T-helper 2 cell treated with Interferon-gamma antibody and Interleukin-4, amounts not matched to agents 100 ng/mL and 5 ng/mL, for 36 hours (primary cell): ENCODE results near the gene TMEM9. TPM values are rescaled to one million over a fixed set of nuclear protein-coding genes. Genes with fewer than 3 reads are reported as not detected.

Experiments used
- intact Hi-C: fragments of 100-400 bp; cut with micrococcal nuclease; formaldehyde crosslinking; loops from one replicate; pipeline ENCODE4 v1.15.1; 2023
- total RNA-seq: library from RNA; stranded (reverse); gene quantifications from 2 replicates; pipeline ENCODE4 v1.2.3, GENCODE V29; 2022

Gene TMEM9
- total RNA-seq, 1 donor from 2014 or later, result 16.4 TPM

- intact Hi-C loops, result no loop called here
These were observed 25.8 kb downstream of the TMEM9 start for GRCh38 chr1:201128476-201128875.

- intact Hi-C loops, result no loop called here
These were observed 26.4 kb downstream of the TMEM9 start for GRCh38 chr1:201127755-201128455.

GRCh38 chr1:201126832-201127754, 27.2 kb downstream of the TMEM9 start, which contains the start of gene ASCL5:
Gene ASCL5 (minus strand): TSS chr1:201127184. CDS start chr1:201115372, 11,812 bp downstream.
- intact Hi-C loops, result no loop called here

GRCh38 chr1:201126463-201126831, 27.8 kb downstream of the TMEM9 start:
- intact Hi-C loops, result no loop called here

- intact Hi-C loops, result no loop called here
These were observed 28.5 kb downstream of the TMEM9 start for GRCh38 chr1:201125800-201126199.

- intact Hi-C loops, result no loop called here
These were observed 29.3 kb downstream of the TMEM9 start for GRCh38 chr1:201125019-201125418.

GRCh38 chr1:201123866-201124265, 30.4 kb downstream of the TMEM9 start:
- intact Hi-C loops, result no loop called here

GRCh38 chr1:201122321-201122957, 31.8 kb downstream of the TMEM9 start:
- intact Hi-C loops, result no loop called here

GRCh38 chr1:201119206-201120197, 34.8 kb downstream of the TMEM9 start:
- intact Hi-C loops, result loop anchor here (5.0 kb wide), 1 partner anchor 497 kb away; the partner anchor contains the start of gene KIF14

GRCh38 chr1:201116091-201116490, 38.2 kb downstream of the TMEM9 start:
- intact Hi-C loops, result loop anchor here (5.0 kb wide), 1 partner anchor 494 kb away; the partner anchor contains the start of gene KIF14

- intact Hi-C loops, result loop anchor here (2.0 to 5.0 kb wide), 2 partner anchors 143 to 493 kb away; partner anchors contain the start of gene KIF14
These were observed 38.8 kb downstream of the TMEM9 start for GRCh38 chr1:201115390-201115937.

- intact Hi-C loops, result loop anchor here (1.0 to 5.0 kb wide), 4 partner anchors 28 to 492 kb away; partner anchors contain the start of genes KIF14 and TMEM9
These were observed 39.8 kb downstream of the TMEM9 start for GRCh38 chr1:201114245-201115131.

- intact Hi-C loops, result loop anchor here (1.0 to 2.0 kb wide), 3 partner anchors 27 to 141 kb away; partner anchors contain the start of gene TMEM9
These were observed 40.6 kb downstream of the TMEM9 start for GRCh38 chr1:201113451-201114244.

- intact Hi-C loops, result no loop called here
These were observed 41.3 kb downstream of the TMEM9 start for GRCh38 chr1:201112926-201113325.

- intact Hi-C loops, result no loop called here
These were observed 42.0 kb downstream of the TMEM9 start, which contains the start of gene CACNA1S for GRCh38 chr1:201112173-201112731. Gene CACNA1S (minus strand): TSS chr1:201112426. CDS start chr1:201112339, 87 bp downstream.

- intact Hi-C loops, result no loop called here
These were observed 42.6 kb downstream of the TMEM9 start for GRCh38 chr1:201111672-201112071.

- intact Hi-C loops, result no loop called here
These were observed 43.1 kb downstream of the TMEM9 start for GRCh38 chr1:201111156-201111555.

- intact Hi-C loops, result no loop called here
These were observed 43.7 kb downstream of the TMEM9 start for GRCh38 chr1:201110616-201111015.
